GM13976 (cell line): ENCODE measurements around the gene NFATC3.

ENCODE experiments used
- DNase-seq: peaks from one replicate; pipeline ENCODE4 v3.0.0; 2012; ENCODE audit warnings: low spot score
- CTCF ChIP-seq: IDR thresholded peaks from 2 replicates; pipeline ENCODE4 v1.5.1; 2012; ENCODE audit warnings: borderline replicate concordance, mild to moderate bottlenecking; ENCODE audit not compliant: insufficient read depth; ENCODE audit errors: extremely low read depth, missing control alignments, control extremely low read depth
- in situ Hi-C: fragments of 300-500 bp; cut with MboI; formaldehyde crosslinking; loops from one replicate; pipeline ENCODE4 v1.12.0; 2022; ENCODE audit warnings: low sequenced_read_pairs, mixed read lengths, inconsistent platforms; ENCODE audit not compliant: unreplicated experiment

Gene NFATC3

GRCh38 chr16:68083239-68083781 lies 1.9 kb upstream of the NFATC3 start:
- in situ Hi-C loops, result no loop called here
- no peak for TF ChIP-seq CTCF
- no peak for DNase-seq

- no peak for TF ChIP-seq CTCF
- DNase-seq, result no peak
- in situ Hi-C loops, result no loop called here
These were observed 1.2 kb upstream of the NFATC3 start for GRCh38 chr16:68083861-68084503.

- in situ Hi-C loops, result no loop called here
- peak; percentile 92 for DNase-seq
- TF ChIP-seq CTCF, result peak; percentile 17
These were observed 489 bp upstream of the NFATC3 start for GRCh38 chr16:68084504-68085258.

GRCh38 chr16:68086336-68086841 lies 1.2 kb downstream of the NFATC3 start:
- in situ Hi-C loops, result no loop called here
- no peak for TF ChIP-seq CTCF
- no peak for DNase-seq

GRCh38 chr16:68086860-68087268 lies 1.7 kb downstream of the NFATC3 start:
- DNase-seq, result no peak

More at GRCh38 chr16:68086860-68087268, 1.7 kb downstream of the NFATC3 start:
- no peak for TF ChIP-seq CTCF
- in situ Hi-C loops, result no loop called here
